Putamen (tissue), 1 donor: ENCODE data around the gene GDPD2.
A peak's percentile ranks its signal among the peaks of the same experiment; 100 is the strongest.
"Not testable (repeated sequence)": the region's sequence is repeated elsewhere in the genome, so short reads cannot be mapped to it uniquely, and the experiment has no call there.

Source experiments
- DNase-seq: peaks from one replicate; pipeline ENCODE4 v3.0.0-alpha.2; 2016; ENCODE audit warnings: low spot score

Gene GDPD2

GRCh38 chrX:70422851-70423341 is at the start of gene GDPD2:
Gene GDPD2, plus strand, starts transcription at chrX:70423314. Its CDS starts 1,671 bp downstream, at chrX:70424985.
- DNase-seq = no peak

GRCh38 chrX:70386235-70386634 is 36.9 kb upstream of the GDPD2 start:
- no peak for DNase-seq

- DNase-seq = no peak
These were observed 24.2 kb upstream of the GDPD2 start for GRCh38 chrX:70398899-70399298.

DNA sequence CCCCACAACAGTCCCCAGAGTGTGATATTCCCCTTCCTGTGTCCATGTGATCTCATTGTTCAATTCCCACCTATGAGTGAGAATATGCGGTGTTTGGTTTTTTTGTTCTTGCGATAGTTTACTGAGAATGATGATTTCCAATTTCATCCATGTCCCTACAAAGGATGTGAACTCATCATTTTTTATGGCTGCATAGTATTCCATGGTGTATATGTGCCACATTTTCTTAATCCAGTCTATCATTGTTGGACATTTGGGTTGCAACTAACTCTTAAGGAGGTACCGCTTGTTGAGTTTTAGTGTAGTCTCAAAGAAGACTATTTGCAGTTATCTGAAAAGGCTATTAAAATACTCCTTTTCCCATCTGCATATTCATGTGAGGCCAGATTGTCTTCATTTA is 22.9 kb upstream of the GDPD2 start:
- not testable (repeated sequence) for DNase-seq

GRCh38 chrX:70402721-70403120 is 20.4 kb upstream of the GDPD2 start:
- DNase-seq = no peak

DNA sequence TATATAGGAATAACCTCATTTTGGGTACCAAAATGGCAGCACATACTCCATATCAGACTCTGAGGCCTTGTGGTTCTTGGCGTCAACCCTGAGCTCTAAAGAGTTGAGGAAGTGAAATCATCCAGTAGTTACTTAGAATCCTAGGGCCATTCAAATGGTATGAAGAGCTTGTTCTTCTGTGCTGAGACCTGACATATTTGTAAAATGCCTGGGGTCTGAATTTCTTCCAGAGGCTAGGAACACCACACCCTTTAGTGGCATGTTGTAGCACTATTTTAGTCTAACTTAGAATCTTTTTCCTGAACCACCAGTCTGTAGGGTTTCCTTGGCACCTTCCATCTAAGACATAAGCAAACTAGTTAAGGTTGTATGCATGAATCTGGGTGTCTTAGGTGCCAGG is 18.1 kb upstream of the GDPD2 start:
- DNase-seq = no peak

DNA sequence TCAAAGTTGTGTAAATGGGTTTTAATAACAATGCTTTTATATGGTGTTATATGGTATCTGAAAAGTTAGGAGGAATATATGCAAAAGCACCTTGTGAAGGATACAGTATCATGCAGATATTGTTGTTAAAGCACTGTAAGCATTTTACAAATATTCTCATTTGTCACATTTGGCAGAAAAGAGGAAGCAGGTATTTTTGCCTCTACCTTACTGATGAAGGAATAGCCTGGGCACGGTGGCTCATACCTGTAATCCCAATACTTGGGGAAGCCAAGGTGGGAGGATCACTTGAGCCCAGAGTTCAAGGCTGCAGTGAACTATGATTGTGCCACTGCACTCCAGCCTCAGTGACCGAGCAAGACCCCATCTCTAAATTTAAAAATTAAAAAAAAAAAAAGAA is 12.2 kb upstream of the GDPD2 start:
- DNase-seq = no peak

DNA sequence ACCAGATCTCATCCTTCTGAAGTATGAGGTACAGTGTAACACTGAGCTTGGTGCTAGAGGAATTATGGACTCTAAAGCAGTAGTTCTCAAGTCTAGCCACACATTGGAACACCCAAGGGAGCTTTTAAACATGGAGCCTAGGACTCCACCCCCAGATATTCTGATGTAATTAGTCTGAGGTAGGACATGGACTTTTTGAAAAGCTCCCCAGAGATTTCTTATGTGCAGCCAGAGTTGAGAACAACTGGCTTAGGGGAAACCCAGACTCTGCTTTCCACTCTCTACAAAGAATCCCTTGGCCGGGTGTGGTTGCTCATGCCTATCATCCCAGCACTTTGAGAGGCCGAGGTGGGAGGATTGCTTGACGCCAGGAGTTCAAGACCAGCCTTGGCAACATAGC is 11.6 kb upstream of the GDPD2 start:
- DNase-seq = no peak

DNA sequence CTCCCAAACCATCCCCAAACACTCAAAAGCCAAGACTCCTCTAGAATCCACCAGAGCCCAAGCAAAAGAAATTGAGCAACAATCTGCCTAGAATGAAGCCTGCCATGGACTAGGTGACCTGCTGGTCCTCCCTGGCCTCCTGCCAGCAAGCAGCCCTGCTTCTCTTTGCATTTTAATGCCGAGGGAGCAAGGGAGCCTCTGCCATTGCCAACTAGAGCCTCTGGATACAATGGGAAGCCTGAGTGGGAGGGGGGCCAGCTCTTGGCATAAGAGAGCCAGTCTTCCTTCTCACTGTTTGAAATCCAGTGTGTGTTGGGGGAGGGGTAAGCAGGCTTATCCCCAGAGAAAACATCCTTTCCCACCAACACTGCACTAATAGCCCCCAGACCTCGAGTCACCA is 1.5 kb upstream of the GDPD2 start:
- no peak for DNase-seq

GRCh38 chrX:70423936-70424675 is 992 bp downstream of the GDPD2 start:
- DNase-seq = no peak

GRCh38 chrX:70424801-70425200 is 1.7 kb downstream of the GDPD2 start:
- DNase-seq = no peak

DNA sequence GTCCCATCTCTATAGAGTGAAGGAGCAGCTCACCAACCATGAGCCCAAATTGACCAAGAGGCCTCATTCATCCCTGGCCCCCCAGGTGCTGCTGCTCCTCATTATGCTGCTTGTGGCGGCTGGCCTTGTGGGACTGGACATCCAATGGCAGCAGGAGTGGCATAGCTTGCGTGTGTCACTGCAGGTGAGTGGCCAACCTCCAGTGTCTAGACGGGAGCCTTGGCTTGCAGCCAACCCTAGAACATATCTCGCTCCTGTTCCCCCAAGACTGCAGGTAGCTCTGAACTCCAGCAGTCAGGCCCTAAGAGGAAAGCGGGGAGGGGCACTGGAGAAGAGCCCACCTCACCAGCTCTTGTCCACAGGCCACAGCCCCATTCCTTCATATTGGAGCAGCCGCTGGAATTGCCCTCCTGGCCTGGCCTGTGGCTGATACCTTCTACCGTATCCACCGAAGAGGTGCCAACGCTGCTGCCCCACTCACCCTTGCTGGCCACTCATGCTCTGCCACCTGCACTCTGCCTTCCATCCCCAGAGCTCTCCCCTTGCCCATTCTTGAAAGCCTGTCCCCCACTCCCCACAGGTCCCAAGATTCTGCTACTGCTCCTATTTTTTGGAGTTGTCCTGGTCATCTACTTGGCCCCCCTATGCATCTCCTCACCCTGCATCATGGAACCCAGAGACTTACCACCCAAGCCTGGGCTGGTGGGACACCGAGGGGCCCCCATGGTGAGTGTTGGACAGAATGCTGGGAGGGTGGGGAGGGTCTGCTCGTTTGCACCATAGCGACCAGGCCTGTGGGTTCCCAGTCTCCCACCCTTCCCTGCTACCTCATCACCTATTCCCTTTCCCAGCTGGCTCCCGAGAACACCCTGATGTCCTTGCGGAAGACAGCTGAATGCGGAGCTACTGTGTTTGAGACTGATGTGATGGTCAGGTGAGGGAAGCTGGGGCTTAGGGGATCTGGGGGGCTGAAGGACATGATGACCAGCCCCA is 3.5 kb downstream of the GDPD2 start:
- no peak for DNase-seq

GRCh38 chrX:70427365-70427764 is 4.3 kb downstream of the GDPD2 start:
- no peak for DNase-seq

DNA sequence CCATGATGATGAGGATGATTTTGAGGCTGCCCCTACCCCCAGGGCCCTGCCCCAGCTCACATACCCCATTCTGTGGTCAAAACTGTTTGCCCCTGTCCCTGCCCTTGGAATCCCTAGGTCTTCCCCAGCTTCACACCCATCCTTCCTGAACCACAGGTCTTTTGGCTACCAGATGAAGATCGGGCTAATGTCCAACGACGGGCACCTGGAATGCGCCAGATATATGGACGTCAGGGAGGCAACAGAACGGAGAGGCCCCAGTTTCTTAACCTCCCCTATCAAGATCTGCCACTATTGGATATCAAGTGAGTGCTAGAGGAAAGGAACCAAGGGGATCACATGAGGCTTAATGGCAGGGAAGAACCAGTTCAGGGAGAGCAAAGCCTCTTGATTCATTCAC is 6.6 kb downstream of the GDPD2 start:
- DNase-seq = no peak

- no peak for DNase-seq
These were observed 10.1 kb downstream of the GDPD2 start for GRCh38 chrX:70432936-70433847.

DNA sequence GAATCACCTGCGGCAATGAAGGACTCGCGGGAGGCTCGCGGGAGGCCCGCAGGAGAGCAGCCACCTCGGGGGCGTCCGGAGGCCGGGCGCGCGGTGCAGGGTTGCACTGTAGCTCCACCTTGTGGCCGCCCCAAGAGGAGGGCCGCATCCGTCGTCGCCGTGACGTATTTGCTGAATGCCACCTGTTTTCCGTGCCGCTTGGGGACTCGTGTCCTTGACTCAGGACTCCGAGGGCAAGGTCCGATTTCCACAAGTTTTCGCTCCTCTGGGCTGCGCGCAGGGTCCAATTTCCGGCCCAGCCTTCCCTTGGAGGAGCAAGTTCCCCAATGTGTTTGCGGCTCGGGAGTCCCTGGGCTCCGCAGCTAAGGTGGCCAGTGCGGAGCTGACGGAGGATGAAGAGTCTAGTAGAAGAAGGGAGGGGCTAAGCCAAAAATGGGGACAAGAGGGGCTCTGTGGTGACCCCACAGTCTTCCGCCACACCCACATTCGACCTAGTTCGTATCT is 10.8 kb downstream of the GDPD2 start:
- peak; percentile 49 for DNase-seq

GRCh38 chrX:70434352-70434866 is 11.3 kb downstream of the GDPD2 start:
- peak; percentile 74 for DNase-seq

- DNase-seq = no peak
These were observed 11.9 kb downstream of the GDPD2 start for GRCh38 chrX:70434914-70435586.

- DNase-seq = no peak
These were observed 13.2 kb downstream of the GDPD2 start for GRCh38 chrX:70436343-70436742.

GRCh38 chrX:70437011-70437410 is 13.9 kb downstream of the GDPD2 start:
- no peak for DNase-seq
